ENCODE data around the gene FAM78A. TPM values are rescaled to one million over a fixed set of nuclear protein-coding genes. Genes with fewer than 3 reads are reported as not detected.
"Not testable (repeated sequence)": the region's sequence is repeated elsewhere in the genome, so short reads cannot be mapped to it uniquely, and the experiment has no call there.

The FAM78A gene
- total RNA-seq, 1 donor from 2014 or later, result 14.9 TPM

GRCh38 chr9:131217331-131218031 lies 58.8 kb downstream of the FAM78A start:
- peaks cover 4% of the 10 kb centered on the region for H3K36me3 Mint-ChIP-seq (ENCODE audit: unreplicated experiment)
- no peak overlapping the region for H3K27ac Mint-ChIP-seq (ENCODE audit: unreplicated experiment)
- no peak for DNase-seq
- H3K4me3 Mint-ChIP-seq (ENCODE audit: unreplicated experiment), result no peak overlapping the region
- no peaks in the 10 kb centered on the region for H3K27me3 Mint-ChIP-seq (ENCODE audit: unreplicated experiment)
- peaks cover 9% of the 10 kb centered on the region for H3K4me1 Mint-ChIP-seq (ENCODE audit: low read depth, unreplicated experiment)
- H3K9me3 Mint-ChIP-seq (ENCODE audit: unreplicated experiment), result peaks cover 5% of the 10 kb centered on the region
- TF ChIP-seq CTCF (IDR thresholded peaks at IDR 0.05; ENCODE audit: partially characterized antibody, unreplicated experiment), result no peak

GRCh38 chr9:131216806-131217205 lies 59.5 kb downstream of the FAM78A start:
- Mint-ChIP-seq H3K36me3 (ENCODE audit: unreplicated experiment) (peaks cover 8% of the 10 kb centered on the region), H3K27me3 (ENCODE audit: unreplicated experiment) (peaks cover 2% of the 10 kb centered on the region)

DNA sequence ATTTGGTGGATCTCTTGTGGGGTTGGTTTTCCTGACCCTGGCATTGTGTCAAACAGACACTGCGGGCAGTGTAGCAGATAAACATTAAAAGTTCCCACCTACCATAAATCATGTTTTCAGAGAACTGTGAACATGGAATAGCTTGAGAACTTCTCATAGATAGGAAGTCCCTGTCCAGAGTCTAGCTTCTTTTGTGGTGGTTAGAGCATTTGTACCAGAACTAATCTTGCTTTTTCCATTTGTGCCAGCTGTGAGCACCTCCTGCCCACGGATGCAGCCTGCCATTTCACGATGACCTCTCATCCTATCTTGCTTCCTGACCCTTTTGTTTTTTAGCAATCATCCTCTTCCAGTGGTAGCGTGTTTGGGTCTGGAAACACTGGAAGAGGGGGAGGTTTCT lies 61.4 kb downstream of the FAM78A start:
- H3K4me1 Mint-ChIP-seq (ENCODE audit: low read depth, unreplicated experiment), result peaks cover 9% of the 10 kb centered on the region
- no peak for TF ChIP-seq CTCF (IDR thresholded peaks at IDR 0.05; ENCODE audit: partially characterized antibody, unreplicated experiment)
- peaks cover 6% of the 10 kb centered on the region for H3K9me3 Mint-ChIP-seq (ENCODE audit: unreplicated experiment)
- H3K27ac Mint-ChIP-seq (ENCODE audit: unreplicated experiment), result no peak overlapping the region
- H3K4me3 Mint-ChIP-seq (ENCODE audit: unreplicated experiment), result no peak overlapping the region
- peaks cover 28% of the 10 kb centered on the region for H3K36me3 Mint-ChIP-seq (ENCODE audit: unreplicated experiment)
- no peak for DNase-seq
- H3K27me3 Mint-ChIP-seq (ENCODE audit: unreplicated experiment), result peaks cover 2% of the 10 kb centered on the region

More at GRCh38 chr9:131216806-131217205, 59.5 kb downstream of the FAM78A start:
- no peak for DNase-seq
- H3K9me3 Mint-ChIP-seq (ENCODE audit: unreplicated experiment), result peaks cover 6% of the 10 kb centered on the region
- H3K27ac Mint-ChIP-seq (ENCODE audit: unreplicated experiment), result no peak overlapping the region
- H3K4me3 Mint-ChIP-seq (ENCODE audit: unreplicated experiment), result no peak overlapping the region
- peaks cover 9% of the 10 kb centered on the region for H3K4me1 Mint-ChIP-seq (ENCODE audit: low read depth, unreplicated experiment)
- TF ChIP-seq CTCF (IDR thresholded peaks at IDR 0.05; ENCODE audit: partially characterized antibody, unreplicated experiment), result no peak

DNA sequence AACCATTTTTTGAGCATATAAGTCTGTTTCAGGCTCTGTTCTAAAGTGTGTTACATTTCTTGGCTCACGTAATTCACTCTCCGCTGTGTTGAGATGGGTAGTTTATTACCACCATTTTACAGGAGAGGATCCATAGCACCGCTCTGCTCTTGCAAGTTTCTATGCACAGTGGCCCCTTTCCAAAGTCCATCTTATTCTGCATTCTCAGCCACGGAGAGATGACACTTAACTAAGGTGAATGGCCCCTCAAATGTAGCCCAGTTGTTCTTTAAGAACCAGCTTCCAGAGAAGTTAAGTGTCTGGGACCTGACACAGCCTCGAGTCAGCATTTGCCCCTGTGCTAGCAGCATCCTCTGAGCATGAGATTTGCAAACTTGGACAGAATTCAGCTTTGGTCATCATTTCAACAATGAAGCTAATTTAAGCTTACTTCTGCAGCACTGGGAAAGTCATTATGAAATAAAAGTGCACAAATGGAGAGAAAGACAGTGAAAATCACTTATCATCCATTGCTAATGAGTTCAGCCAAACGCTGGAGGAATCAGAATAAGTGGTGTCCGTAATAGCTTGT lies 61.9 kb downstream of the FAM78A start:
- Mint-ChIP-seq H3K27ac (ENCODE audit: unreplicated experiment) (no peak overlapping the region), H3K36me3 (ENCODE audit: unreplicated experiment) (peaks cover 32% of the 10 kb centered on the region)
- no peak for DNase-seq

GRCh38 chr9:131211920-131212319 lies 64.4 kb downstream of the FAM78A start:
- not testable (repeated sequence) for DNase-seq; H3K27ac Mint-ChIP-seq (ENCODE audit: unreplicated experiment); H3K27me3 Mint-ChIP-seq (ENCODE audit: unreplicated experiment); H3K4me3 Mint-ChIP-seq (ENCODE audit: unreplicated experiment); H3K4me1 Mint-ChIP-seq (ENCODE audit: low read depth, unreplicated experiment); H3K9me3 Mint-ChIP-seq (ENCODE audit: unreplicated experiment)
- peaks cover 32% of the 10 kb centered on the region for H3K36me3 Mint-ChIP-seq (ENCODE audit: unreplicated experiment)

More for the DNA sequence above, 61.9 kb downstream of the FAM78A start:
- peaks cover 9% of the 10 kb centered on the region for H3K4me1 Mint-ChIP-seq (ENCODE audit: low read depth, unreplicated experiment)
- peaks cover 6% of the 10 kb centered on the region for H3K9me3 Mint-ChIP-seq (ENCODE audit: unreplicated experiment)
- peaks cover 2% of the 10 kb centered on the region for H3K27me3 Mint-ChIP-seq (ENCODE audit: unreplicated experiment)
- no peak for TF ChIP-seq CTCF (IDR thresholded peaks at IDR 0.05; ENCODE audit: partially characterized antibody, unreplicated experiment)
- H3K4me3 Mint-ChIP-seq (ENCODE audit: unreplicated experiment), result no peak overlapping the region

Other genes starting within 250 kb of the FAM78A start
- gene AIF1L, start 180.0 kb downstream of the FAM78A start, total RNA-seq (ENCODE audit: unreplicated experiment), result 16.7 TPM
- 56.5 TPM for gene NUP214, start 150.9 kb downstream of the FAM78A start, total RNA-seq (ENCODE audit: unreplicated experiment)
- gene PLPP7, start 13.2 kb upstream of the FAM78A start, total RNA-seq (ENCODE audit: unreplicated experiment), result 17.3 TPM
- gene PRRC2B, start 117.6 kb upstream of the FAM78A start, total RNA-seq (ENCODE audit: unreplicated experiment), result 489 TPM
- 108 TPM for gene POMT1, start 226.4 kb upstream of the FAM78A start, total RNA-seq (ENCODE audit: unreplicated experiment)

Data from glutamatergic neuron (in vitro differentiated cells).